Muscle of back (tissue), 11 donors: ENCODE results near the gene NTM. TPM values are rescaled to one million over a fixed set of nuclear protein-coding genes. Genes with fewer than 3 reads are reported as not detected.

Source experiments
- DNase-seq, 3 donors: peaks; one replicate each; pipeline versions ENCODE4 v3.0.0 to v3.0.0-alpha.2; 2013
- polyA plus RNA-seq, 10 donors: library from polyadenylated mRNA; unstranded; fragments of 120-200 nt; gene quantifications; one replicate each; pipeline ENCODE4 v1.2.1, GENCODE V29; 2013; ENCODE audit not compliant: insufficient read length in 10 of 10

The NTM gene
- polyA plus RNA-seq, 10 donors = 12.7 to 28.4 (median 21.0) TPM

- DNase-seq = no peak
Measured at GRCh38 chr11:131598305-131598704, 227.9 kb downstream of the NTM start.

GRCh38 chr11:131599285-131599684, 228.9 kb downstream of the NTM start:
- no peak for DNase-seq

- DNase-seq = peak in 2 of 3 donors; percentile 39 to 65
Measured at GRCh38 chr11:131600628-131601027, 230.2 kb downstream of the NTM start.

GRCh38 chr11:131601586-131601985, 231.2 kb downstream of the NTM start:
- no peak for DNase-seq

GRCh38 chr11:131602431-131602830, 232.0 kb downstream of the NTM start:
- DNase-seq = no peak

- no peak for DNase-seq
Measured at GRCh38 chr11:131606811-131607335, 236.5 kb downstream of the NTM start.

- DNase-seq = peak; percentile 30 to 90 (median 31)
Measured at GRCh38 chr11:131609337-131609736, 238.9 kb downstream of the NTM start.

GRCh38 chr11:131609921-131610320, 239.5 kb downstream of the NTM start:
- no peak for DNase-seq

GRCh38 chr11:131611322-131611721, 240.9 kb downstream of the NTM start:
- no peak for DNase-seq

- DNase-seq = peak in 2 of 3 donors; percentile 16 to 46
Measured at GRCh38 chr11:131612533-131612932, 242.1 kb downstream of the NTM start.

- peak; percentile 44 to 75 (median 71) for DNase-seq
Measured at GRCh38 chr11:131614631-131615030, 244.2 kb downstream of the NTM start.

- no peak for DNase-seq
Measured at GRCh38 chr11:131615611-131616010, 245.2 kb downstream of the NTM start.

GRCh38 chr11:131616481-131617140, 246.2 kb downstream of the NTM start:
- peak in 1 of 3 donors; percentile 37 for DNase-seq

GRCh38 chr11:131618201-131618600, 247.8 kb downstream of the NTM start:
- DNase-seq = no peak

GRCh38 chr11:131622193-131622592, 251.8 kb downstream of the NTM start:
- no peak for DNase-seq

GRCh38 chr11:131624531-131624930, 254.1 kb downstream of the NTM start:
- peak in 1 of 3 donors; percentile 14 for DNase-seq

GRCh38 chr11:131626788-131627187, 256.4 kb downstream of the NTM start:
- no peak for DNase-seq

GRCh38 chr11:131628739-131629138, 258.3 kb downstream of the NTM start:
- DNase-seq = no peak

GRCh38 chr11:131629925-131630540, 259.6 kb downstream of the NTM start:
- no peak for DNase-seq

- no peak for DNase-seq
Measured at GRCh38 chr11:131632971-131633370, 262.6 kb downstream of the NTM start.

GRCh38 chr11:131633921-131634715, 263.7 kb downstream of the NTM start:
- DNase-seq = no peak

- peak in 1 of 3 donors; percentile 33 for DNase-seq
Measured at GRCh38 chr11:131637469-131638175, 267.2 kb downstream of the NTM start.
